ENCODE results near the gene RAPH1.

GRCh38 chr2:203446780-203447179 lies 88.3 kb downstream of the RAPH1 start:
- TF ChIP-seq POLR2A (IDR thresholded peaks at IDR 0.05), result no peak
- no peak for TF ChIP-seq CTCF (IDR thresholded peaks at IDR 0.05)
